Measurements from ENCODE around the gene UBE2V1. TPM values are rescaled to one million over a fixed set of nuclear protein-coding genes. Genes with fewer than 3 reads are reported as not detected.

Gene UBE2V1
- total and polyA plus RNA-seq, 10 of the 15 experiments (the other 5 are each of a cell fraction or from before 2014, with no cell fraction given) = 51.8 to 219 (median 141) TPM

DNA sequence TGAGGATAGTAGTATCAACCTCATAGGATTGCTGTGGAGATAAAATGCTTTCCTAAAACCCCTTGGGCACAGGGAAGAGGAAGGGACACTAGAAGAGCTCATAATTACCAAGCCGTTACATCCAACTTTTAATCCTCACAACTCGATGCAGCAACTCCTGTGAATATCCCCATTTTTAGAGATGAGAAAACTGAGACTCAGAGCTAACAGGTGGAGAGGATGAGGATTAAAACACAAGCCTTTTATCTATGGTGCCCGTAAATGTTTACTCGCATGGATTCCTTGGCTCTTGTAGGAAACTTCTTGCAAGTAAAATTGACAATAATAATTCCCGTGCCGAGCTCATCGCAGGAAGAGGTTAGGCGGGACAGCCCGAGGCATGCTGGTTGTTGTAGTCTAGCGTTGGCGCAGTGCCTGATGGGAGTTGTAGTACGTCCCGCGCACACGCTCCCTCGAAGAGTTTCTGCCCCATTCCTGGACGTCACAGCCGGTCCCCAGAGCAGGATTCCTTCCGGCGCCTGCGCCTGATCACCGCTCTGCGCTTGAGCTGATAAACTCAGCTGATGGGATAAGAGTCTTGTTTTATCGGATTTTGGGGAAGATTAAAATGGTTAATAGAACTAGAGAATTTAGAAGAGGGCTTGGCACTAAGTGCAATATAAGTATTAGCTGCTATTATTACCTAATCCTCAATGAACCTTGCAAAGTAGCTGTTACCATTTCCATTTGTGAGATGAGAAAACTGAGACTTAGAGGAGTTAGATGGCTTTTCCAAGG, 2.8 kb upstream of the UBE2V1 start:
- H2AFZ ChIP-seq (ENCODE audit: control insufficient read depth, low read depth, low read length) = peak overlapping the region; percentile 95
- ATAC-seq (peak; percentile 80), DNase-seq (ENCODE audit: low read depth, low spot score) (peak; percentile 89), FAIRE-seq (peak; percentile 54)
- H3K9ac ChIP-seq (ENCODE audit: control insufficient read depth, insufficient read depth, low read length) = peak overlapping the region; percentile 60
- peak overlapping the region; percentile 96 for H3K4me3 ChIP-seq
- no peaks in the 10 kb centered on the region for H3K9me3 ChIP-seq (replicated peaks; ENCODE audit: control insufficient read depth, insufficient read depth, low read length)
- 1% methylated on average over 24 of the region's 24 CpGs for WGBS (ENCODE audit: insufficient coverage, insufficient replicate concordance, low lambda C conversion rate, missing lambda C conversion rate)
- in situ Hi-C loops (cut with MboI) = no loop called here
- CTCF ChIA-PET = interaction anchor here (0.6 to 9.8 kb wide), 21 partner anchors 9 to 460 kb away, joined by 3 to 219 read pairs (median 4); no protein-coding TSS in a partner anchor
- peaks cover 22% of the 10 kb centered on the region for H3K4me1 ChIP-seq (ENCODE audit: control insufficient read depth, insufficient read depth, low read length)
- no peaks in the 10 kb centered on the region for H3K27me3 ChIP-seq (replicated peaks in 1 of 2; ENCODE audit: control insufficient read depth in 2 of 2, insufficient read depth in 2 of 2, low read length in 1 of 2)
- no TSS peak for BruUV-seq (replicated peaks)
- peak overlapping the region; percentile 65 for H3K27ac ChIP-seq (ENCODE audit: control insufficient read depth, insufficient read depth)
- H3K4me2 ChIP-seq (ENCODE audit: control insufficient read depth, insufficient read depth) = peak overlapping the region; percentile 99
- no peaks in the 10 kb centered on the region for H3K36me3 ChIP-seq (ENCODE audit: control insufficient read depth in 2 of 2, insufficient read depth in 2 of 2, low read length in 1 of 2)
- intact Hi-C loops (cut with micrococcal nuclease; ENCODE audit: unreplicated experiment) = no loop called here
- H3K79me2 ChIP-seq (ENCODE audit: control insufficient read depth, insufficient read depth, low read length) = peaks cover 41% of the 10 kb centered on the region
- RAD21 ChIA-PET (ENCODE audit: unreplicated experiment) = interaction anchor here (0.5 to 2.7 kb wide), 16 partner anchors 8 to 178 kb away, joined by 3 to 13 read pairs (median 4); partner anchors contain the start of gene PEDS1
- no peaks in the 10 kb centered on the region for H4K20me1 ChIP-seq (ENCODE audit: control insufficient read depth, insufficient read depth)
- POLR2A ChIA-PET = interaction anchor here (0.8 to 2.8 kb wide), 9 partner anchors 9 to 397 kb away, joined by 3 to 34 read pairs (median 5); partner anchors contain the start of genes PEDS1 and RNF114
- SMC1A ChIA-PET (ENCODE audit: uncharacterized antibody, unreplicated experiment) = interaction anchor here (0.7 to 2.7 kb wide), 15 partner anchors 9 to 397 kb away, joined by 3 to 28 read pairs (median 5); partner anchors contain the start of gene PEDS1
- TF ChIP-seq ZNF24 (IDR thresholded peaks at IDR 0.05) (no peak), SREBF1 (IDR thresholded peaks at IDR 0.05; ENCODE audit: low read length) (peak; percentile 64), CREB1 (IDR thresholded peaks at IDR 0.05; ENCODE audit: low read depth) (peak; percentile 90), SREBF2 (IDR thresholded peaks at IDR 0.05; ENCODE audit: low read length) (no peak), FOXM1 (IDR thresholded peaks at IDR 0.05; ENCODE audit: low read depth, low read length) (no peak), MTA3 (IDR thresholded peaks at IDR 0.05; ENCODE audit: borderline replicate concordance, low read length) (no peak), RELA (IDR thresholded peaks at IDR 0.05; ENCODE audit: borderline replicate concordance, partially characterized antibody) (no peak), CHD4 (IDR thresholded peaks at IDR 0.05) (no peak), MEF2A (IDR thresholded peaks at IDR 0.05; ENCODE audit: insufficient read depth, low read depth, low read length) (no peak), MXI1 (IDR thresholded peaks at IDR 0.05; ENCODE audit: low read depth, low read length) (peak; percentile 46; the same call in 1 of the 2 replicates), BMI1 (IDR thresholded peaks at IDR 0.05; ENCODE audit: borderline replicate concordance) (no peak), BHLHE40 (IDR thresholded peaks at IDR 0.05; ENCODE audit: borderline replicate concordance in 1 of 2, low read depth in 2 of 2, low read length in 1 of 2) (peak; percentile 62 to 81), CBFB (IDR thresholded peaks at IDR 0.05; ENCODE audit: low read depth) (no peak), NFYB (IDR thresholded peaks at IDR 0.05; ENCODE audit: insufficient read depth, low read depth, low read length) (no peak)
- TF ChIP-seq, protein P1, sequence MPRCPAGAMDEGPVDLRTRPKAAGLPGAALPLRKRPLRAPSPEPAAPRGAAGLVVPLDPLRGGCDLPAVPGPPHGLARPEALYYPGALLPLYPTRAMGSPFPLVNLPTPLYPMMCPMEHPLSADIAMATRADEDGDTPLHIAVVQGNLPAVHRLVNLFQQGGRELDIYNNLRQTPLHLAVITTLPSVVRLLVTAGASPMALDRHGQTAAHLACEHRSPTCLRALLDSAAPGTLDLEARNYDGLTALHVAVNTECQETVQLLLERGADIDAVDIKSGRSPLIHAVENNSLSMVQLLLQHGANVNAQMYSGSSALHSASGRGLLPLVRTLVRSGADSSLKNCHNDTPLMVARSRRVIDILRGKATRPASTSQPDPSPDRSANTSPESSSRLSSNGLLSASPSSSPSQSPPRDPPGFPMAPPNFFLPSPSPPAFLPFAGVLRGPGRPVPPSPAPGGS (IDR thresholded peaks at IDR 0.05; ENCODE audit: borderline replicate concordance, insufficient read depth, low read depth, low read length, poor library complexity, severe bottlenecking) = no peak
- TF ChIP-seq, protein P2, sequence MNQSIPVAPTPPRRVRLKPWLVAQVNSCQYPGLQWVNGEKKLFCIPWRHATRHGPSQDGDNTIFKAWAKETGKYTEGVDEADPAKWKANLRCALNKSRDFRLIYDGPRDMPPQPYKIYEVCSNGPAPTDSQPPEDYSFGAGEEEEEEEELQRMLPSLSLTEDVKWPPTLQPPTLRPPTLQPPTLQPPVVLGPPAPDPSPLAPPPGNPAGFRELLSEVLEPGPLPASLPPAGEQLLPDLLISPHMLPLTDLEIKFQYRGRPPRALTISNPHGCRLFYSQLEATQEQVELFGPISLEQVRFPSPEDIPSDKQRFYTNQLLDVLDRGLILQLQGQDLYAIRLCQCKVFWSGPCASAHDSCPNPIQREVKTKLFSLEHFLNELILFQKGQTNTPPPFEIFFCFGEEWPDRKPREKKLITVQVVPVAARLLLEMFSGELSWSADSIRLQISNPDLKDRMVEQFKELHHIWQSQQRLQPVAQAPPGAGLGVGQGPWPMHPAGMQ (IDR thresholded peaks at IDR 0.05; ENCODE audit: borderline replicate concordance) = no peak
- TF ChIP-seq, protein P3, sequence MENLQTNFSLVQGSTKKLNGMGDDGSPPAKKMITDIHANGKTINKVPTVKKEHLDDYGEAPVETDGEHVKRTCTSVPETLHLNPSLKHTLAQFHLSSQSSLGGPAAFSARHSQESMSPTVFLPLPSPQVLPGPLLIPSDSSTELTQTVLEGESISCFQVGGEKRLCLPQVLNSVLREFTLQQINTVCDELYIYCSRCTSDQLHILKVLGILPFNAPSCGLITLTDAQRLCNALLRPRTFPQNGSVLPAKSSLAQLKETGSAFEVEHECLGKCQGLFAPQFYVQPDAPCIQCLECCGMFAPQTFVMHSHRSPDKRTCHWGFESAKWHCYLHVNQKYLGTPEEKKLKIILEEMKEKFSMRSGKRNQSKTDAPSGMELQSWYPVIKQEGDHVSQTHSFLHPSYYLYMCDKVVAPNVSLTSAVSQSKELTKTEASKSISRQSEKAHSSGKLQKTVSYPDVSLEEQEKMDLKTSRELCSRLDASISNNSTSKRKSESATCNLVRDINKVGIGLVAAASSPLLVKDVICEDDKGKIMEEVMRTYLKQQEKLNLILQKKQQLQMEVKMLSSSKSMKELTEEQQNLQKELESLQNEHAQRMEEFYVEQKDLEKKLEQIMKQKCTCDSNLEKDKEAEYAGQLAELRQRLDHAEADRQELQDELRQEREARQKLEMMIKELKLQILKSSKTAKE (IDR thresholded peaks at IDR 0.05; ENCODE audit: low read depth, poor library complexity, severe bottlenecking) = no peak

Measured in GM12878 (cell line).